ENCODE measurements around the gene PEX5L. TPM values are rescaled to one million over a fixed set of nuclear protein-coding genes. Genes with fewer than 3 reads are reported as not detected.
"Not testable (repeated sequence)": the region's sequence is repeated elsewhere in the genome, so short reads cannot be mapped to it uniquely, and the experiment has no call there.

PEX5L gene
- total RNA-seq, 2 experiments from 2014 or later = not detected

DNA sequence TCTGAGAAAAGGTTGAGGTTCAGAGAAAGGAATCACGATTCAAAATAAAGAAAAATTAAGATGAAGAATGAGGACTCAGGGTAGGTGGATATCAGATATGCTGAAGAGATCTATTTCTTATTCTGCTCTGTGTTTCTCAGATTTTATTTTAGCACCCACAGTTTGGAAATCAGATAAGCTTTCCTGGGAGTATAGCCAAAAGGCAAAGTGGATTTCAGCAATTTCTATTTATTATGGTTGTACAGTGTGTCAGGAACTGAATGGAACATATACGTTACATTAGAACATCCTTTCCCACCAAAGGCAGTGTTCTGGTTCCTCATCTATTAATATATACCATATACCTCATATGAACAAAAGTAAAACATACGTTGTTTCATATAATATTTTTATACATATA, 18.9 kb downstream of the PEX5L start:
- ChIA-PET POLR2A (no interaction called here), CTCF (no interaction called here)

DNA sequence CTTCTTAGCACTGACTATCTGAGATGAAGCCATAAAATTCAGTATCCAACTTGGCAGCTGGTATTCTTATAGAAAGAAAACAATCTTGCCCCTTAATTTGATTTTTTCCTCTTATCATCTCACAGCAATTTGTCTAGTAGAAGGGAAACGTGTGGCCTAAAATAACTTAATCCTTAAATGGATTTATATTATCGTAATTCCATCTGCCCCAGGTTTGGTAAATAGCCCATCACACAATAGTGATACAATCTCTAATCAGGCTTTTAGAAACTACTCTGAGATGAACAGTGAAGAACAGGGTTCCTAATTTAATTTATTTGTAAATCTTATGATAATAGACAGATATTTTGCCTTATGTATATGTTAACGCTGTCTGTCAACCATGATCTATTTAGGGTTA, 24.8 kb downstream of the PEX5L start:
- ChIA-PET POLR2A (no interaction called here), CTCF (no interaction called here)

DNA sequence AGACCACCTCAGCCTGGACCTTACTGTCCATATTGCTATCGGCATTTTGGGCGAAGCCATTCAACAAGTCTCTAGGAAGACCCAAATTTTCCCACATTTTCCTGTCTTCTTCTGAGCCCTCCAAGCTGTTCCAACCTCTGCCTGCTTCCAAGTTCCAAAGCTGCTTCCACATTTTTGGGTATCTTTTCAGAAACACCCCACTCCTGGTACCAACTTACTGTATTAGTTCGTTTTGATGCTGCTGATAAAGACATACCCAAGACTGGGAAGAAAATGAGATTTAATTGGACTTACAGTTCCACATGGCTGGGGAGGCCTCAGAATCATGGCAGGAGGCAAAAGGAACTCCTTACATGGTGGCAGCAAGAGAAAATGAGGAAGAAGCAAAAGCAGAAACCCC, 28.4 kb downstream of the PEX5L start:
- POLR2A ChIA-PET, CTCF ChIA-PET: not testable (repeated sequence)

DNA sequence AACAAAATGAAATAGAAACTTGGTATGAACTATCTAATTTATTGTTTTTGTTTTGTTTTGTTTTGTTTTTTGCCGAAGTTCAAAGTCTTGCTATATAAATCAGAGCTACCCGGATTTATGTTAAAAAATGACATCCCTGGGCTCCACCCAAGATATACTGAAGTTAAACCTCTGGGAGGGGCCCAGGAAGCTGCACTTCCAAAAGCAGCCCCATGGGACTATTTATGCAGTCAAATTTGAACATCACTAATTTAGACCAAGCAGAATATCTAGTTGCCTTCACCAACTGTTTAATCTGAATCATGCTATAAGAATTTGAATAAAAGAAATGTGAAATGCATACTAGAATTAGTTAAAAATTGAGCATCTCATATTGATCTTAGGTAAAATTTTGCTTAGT, 32.2 kb downstream of the PEX5L start:
- ChIA-PET POLR2A (no interaction called here), CTCF (no interaction called here)

DNA sequence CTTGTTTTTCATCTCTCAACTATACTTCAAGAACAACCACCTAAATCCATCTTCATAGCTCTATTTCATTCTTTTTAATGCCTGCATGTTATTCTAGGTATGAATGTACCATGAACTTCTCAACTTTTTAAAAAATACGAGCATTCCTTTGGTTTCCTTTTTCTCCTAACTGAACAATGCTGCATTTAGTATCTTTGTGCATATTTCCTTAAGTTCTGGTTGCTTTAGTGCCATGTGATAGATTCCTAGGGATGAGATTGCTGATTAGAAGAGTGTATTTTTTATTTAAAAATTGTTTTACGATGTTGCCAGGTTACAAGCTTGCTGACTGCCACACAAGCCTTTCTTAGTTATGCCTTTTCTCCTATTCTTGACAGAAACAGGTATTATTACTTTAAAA, 34.7 kb downstream of the PEX5L start:
- ChIA-PET POLR2A (no interaction called here), CTCF (no interaction called here)

DNA sequence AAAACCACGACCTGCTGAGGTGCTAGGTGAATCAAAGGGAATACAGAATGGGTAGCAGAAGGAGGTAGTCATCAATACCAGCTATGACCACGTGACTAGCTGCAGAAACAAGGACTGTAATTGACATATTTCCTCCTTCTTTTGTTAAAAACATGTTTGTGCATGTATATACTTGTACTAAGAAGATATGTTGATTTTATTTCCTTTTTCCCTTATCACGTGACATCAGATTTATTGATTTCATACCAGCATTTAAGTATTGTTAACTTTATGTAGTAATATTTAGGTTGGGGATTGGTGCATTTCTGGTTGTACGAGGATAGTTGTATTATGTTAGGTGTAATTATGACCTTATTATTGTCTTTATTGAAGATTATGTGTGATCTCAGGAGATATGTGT, 36.2 kb downstream of the PEX5L start:
- ChIA-PET CTCF (no interaction called here), POLR2A (no interaction called here)

DNA sequence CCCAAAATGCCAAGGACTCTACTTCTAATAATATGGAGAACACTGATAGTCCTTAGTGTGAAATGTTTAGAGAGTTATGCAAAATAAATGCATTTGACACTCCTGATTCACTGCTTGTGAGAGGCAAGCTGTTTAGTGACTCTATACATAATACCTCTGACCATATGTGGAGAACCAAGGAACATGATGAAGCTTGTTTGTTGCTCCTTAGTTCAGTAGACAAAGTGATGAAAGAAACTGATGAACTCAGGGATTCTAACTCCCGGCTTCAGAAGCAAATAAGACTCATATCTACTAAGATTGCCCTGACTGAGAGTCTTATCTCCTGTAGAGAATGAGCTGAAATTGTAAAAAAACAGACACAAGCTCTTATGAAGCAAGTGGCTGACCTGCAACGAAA, 41.3 kb downstream of the PEX5L start:
- CTCF ChIA-PET = interaction anchor here (0.6 kb wide), 1 partner anchor 12 kb away, joined by 3 read pairs; no protein-coding TSS in a partner anchor
- POLR2A ChIA-PET = no interaction called here

DNA sequence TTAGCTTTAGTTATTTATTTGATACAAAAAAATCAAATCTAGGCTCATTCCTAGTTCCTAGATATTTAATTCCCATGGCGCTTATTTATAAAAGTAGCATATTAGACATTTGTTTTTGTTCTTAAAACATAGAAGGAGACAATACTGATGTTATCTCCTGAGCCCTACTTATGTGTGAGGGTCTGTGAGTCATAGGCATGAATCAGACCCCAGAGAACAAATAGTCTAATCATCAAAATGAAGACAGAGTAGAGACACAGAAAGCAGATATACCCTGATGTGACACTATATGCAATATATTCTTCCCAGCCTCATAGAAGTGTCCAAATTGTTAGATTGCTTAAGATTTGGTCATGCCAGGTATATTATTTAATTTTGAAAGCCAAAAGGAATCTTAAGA, 44.9 kb downstream of the PEX5L start:
- CTCF ChIA-PET = no interaction called here
- POLR2A ChIA-PET = no interaction called here

DNA sequence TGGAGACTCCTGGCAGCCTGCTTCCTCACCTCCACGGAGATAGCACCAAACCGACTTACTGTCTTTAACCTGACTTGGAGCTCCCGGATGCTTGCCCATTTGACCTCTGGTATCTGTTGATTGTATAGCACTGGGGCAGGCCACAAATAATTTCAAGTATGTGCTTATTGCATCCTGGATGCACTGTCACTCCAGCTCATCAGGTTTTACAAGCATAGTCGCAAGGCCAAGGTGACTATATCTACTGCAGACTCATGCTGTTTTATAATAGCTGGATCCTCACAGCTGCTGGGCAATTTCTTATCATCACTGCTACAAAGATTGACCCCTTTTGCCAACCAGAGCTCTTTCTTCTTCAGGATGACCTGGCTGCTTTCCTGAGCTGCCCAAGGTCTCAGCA, 45.6 kb downstream of the PEX5L start:
- ChIA-PET CTCF (no interaction called here), POLR2A (interaction anchor here (0.6 kb wide), 1 partner anchor 342 kb away, joined by 8 read pairs; no protein-coding TSS in a partner anchor)

DNA sequence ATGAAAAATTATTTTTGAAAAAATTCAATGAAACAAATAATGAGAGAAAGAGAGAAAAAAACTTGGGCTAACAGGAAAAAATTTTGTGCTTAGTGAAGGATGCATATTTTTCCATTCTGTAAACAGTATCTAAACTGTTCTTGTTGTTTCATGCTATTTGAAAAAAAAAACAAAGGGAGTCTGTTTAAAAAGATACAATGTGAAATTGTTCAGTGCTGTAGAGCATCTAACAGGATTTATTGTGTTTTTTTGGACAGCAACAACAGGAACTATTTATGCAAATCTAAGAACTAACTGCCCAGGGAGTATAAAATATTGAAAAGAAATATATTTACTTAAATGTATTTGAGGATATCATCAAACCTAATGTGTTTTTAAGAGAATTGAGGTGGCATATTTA, 55.1 kb downstream of the PEX5L start:
- POLR2A ChIA-PET = no interaction called here
- CTCF ChIA-PET = no interaction called here

DNA sequence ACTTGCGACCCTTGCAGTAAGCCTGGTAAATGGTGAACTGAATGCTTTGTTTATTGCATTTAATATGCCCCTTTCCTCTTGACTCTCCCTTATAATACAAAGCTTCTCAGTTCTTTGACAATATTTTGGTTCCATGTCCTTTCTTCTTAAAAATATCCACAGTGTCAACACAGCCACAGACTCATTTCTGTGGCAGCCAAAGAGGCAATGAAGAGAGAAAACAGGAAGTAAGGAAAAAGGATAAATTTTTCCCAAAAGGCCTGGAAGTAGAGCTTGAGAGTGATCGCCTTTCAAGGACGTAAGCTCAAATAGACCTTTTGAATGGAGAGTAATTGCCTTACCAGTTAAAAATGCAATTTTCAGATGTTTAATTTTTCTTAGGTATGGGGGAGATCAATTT, 59.4 kb downstream of the PEX5L start:
- CTCF ChIA-PET = no interaction called here
- POLR2A ChIA-PET = no interaction called here

DNA sequence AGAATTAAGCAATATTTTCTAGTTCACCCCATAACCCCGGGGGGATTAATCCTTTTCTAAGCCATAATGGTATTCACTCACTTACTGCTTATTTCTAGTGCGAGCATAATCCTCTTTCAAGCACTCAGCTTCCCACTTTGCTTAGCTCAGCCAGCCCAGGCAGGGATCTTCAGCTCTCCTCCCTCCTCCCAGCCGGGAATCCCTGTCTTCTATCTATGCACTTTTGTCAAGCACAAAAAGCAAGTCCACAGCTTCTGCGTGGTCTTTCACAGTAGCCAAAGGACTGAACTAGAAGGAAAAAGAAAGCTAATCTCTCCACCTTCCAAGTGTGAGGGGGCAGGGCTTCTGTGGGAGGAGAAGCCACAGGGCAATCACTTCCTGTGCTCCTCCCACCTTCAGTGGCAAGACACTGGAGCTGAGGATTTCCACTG, 62.8 kb downstream of the PEX5L start:
- CTCF ChIA-PET = no interaction called here
- POLR2A ChIA-PET = no interaction called here

DNA sequence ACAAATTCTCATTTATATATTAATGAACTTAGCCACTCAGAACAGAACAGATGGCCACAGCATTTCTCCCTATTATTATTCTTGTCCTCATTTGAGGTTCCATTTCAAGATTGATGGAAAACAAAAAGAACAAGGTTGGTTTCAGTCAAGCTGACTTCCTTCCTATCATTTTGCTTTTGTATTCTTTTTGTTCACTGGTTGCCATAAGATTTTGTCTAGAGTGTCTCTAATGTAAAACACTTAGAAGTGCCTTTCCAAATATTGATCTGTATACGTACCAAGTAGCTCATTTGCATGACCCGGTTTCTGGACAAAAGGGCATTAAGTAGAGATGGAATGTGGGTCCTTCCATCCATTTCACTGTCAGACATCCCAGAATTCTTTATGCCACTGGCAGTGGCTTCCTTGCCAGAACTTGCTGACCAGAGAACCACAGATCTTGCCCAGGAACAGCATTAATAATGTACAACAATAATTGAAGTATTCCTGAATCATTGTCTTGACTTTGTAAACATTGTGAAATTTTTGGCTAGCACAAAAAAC, 63.8 kb downstream of the PEX5L start:
- ChIA-PET POLR2A (no interaction called here), CTCF (no interaction called here)

DNA sequence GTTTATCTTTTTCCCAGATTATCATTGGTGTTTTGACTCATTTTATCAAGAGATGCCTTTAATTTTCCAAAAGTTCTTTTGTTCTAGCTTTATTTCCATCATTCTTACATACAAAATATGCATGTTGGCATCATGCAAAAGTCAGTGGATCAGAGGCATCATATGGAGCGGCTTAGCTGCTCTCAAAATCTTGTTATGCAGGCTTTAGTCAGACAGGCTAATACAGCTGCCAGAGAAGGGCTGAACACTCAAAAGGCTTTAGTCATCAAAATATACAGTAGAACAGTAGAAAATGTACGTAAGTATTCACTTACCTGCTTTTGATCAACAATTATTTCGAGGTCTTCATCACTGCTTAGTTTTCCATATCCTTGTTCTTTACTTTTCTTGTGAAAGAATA, 65.5 kb downstream of the PEX5L start:
- ChIA-PET CTCF (no interaction called here), POLR2A (no interaction called here)

DNA sequence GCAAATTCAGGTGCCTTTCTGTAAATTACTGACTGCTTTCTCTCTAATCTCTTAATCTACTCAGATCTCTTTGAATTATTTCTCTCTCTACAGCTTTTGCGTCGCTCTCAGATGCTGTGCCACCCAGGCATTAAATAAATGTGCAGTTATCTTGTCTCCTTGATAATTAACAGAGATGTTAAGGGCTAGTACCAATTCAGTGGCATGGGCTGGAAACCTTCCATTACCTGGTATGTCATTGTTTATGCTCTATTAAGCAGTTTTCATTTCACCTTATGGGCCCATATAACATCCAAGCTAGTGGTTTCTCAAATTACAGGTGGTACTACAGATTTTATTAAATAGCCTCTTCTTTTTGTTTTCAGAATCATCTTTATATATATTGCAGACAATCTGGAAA, 66.0 kb downstream of the PEX5L start:
- POLR2A ChIA-PET = no interaction called here
- CTCF ChIA-PET = no interaction called here

DNA sequence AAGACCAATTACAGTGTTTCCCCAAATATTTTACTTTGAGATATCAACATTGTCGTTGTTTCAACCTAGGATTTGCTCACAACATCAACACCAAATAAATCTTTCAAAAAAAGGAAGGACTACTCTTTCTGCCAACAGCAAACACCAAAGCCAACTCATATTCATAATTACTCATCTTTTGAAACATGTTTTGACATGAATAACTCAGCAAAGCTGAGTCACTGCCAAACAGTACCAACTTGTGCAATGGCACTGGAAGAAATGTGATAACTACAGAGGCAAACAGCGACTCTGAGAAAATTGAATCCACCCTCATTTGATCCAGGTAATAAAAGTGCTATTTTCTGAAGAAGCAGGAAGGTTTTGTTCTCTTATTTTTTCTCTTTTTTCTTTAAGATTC, 67.2 kb downstream of the PEX5L start:
- CTCF ChIA-PET = no interaction called here
- POLR2A ChIA-PET = no interaction called here

DNA sequence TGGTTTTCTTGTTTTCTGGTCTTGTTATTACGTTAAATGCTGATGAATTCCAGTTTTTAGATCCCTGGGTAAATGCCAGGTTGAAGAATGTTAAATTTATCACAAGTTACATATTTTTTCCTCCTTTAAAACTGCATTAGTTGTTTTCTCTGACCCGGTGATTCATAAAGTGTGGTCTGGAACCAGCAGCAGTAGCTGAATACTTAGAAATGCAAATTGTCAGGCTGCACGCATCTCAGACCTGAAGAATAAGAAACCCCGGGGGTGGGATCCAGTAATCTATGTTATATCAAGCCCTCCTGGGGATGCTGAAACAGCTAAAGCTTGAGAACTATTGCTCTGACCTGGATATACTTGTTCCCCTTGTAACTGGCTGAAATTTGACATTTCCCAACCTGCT, 69.1 kb downstream of the PEX5L start:
- ChIA-PET CTCF (interaction anchor here (0.8 kb wide), 1 partner anchor 8 kb away, joined by 3 read pairs; no protein-coding TSS in a partner anchor), POLR2A (no interaction called here)

DNA sequence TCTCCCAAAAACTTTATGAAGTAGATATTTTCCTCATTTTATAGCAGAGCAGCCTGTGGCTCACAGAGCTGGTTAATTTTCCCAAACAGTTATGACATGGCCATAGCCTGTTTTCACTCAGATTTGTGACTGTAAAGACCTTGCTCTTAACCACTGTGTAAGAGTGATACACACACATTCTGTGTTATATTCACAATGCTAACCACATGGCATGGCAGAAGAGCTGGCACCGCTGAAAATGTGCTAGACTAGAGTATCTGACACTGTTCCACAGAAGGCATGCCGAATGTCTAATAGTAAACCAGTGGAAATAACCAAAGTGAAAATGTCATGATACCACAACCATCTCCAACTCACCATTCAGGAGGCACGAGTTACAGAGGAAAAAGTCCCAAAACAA, 71.8 kb downstream of the PEX5L start:
- POLR2A ChIA-PET = no interaction called here
- CTCF ChIA-PET = no interaction called here

DNA sequence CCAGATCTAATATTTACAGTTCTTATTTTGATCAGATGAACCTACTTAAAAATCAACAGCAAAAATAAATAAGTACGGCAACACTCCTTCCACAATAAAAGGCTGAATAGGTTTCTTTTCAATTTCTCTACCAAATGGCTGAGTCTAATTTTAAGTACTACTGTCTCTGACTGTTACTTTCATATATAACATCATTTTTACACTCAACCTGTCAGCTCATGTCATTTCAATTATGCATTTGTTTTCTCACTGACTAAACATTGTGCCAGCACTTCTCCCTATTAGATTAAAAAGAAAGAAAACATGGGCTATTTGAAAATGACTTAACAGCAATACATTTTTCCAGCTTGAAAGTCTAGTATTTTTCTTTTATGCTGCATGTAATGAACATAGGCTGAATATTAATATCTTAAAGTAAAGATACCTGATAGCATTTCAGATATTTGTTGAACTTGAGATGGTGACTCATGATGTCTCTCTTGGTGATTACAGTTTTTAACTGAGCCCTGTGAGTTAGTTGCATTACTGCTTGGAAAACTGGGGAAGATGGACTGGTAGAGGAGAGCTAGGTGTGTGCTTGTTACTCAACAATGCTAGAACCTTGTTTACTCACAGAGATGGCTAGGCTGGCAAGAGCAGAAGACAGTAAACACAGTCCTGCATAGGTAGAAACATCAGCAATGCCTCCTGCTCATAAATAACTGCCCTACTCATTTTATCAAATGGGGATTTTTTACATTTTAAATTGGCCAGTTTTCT, 73.9 kb downstream of the PEX5L start:
- POLR2A ChIA-PET = no interaction called here
- CTCF ChIA-PET = no interaction called here

DNA sequence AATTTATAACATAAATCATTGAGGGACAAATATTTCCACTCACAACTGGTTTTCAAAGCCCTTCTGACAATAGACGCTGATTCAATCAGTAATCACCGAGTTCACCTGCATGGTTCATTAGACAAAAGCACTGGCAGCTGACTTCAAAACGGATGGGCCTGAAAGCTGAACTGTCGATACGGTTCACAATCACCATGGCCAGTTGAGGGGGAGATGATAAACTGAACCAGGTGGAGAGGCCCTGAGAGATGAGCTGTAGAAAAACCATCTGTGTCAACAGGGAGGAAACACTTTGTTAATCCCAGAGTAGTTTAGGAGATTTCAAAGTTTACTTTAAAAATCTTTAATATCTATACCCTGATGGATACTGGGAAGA, 75.0 kb downstream of the PEX5L start:
- ChIA-PET CTCF (no interaction called here), POLR2A (no interaction called here)

DNA sequence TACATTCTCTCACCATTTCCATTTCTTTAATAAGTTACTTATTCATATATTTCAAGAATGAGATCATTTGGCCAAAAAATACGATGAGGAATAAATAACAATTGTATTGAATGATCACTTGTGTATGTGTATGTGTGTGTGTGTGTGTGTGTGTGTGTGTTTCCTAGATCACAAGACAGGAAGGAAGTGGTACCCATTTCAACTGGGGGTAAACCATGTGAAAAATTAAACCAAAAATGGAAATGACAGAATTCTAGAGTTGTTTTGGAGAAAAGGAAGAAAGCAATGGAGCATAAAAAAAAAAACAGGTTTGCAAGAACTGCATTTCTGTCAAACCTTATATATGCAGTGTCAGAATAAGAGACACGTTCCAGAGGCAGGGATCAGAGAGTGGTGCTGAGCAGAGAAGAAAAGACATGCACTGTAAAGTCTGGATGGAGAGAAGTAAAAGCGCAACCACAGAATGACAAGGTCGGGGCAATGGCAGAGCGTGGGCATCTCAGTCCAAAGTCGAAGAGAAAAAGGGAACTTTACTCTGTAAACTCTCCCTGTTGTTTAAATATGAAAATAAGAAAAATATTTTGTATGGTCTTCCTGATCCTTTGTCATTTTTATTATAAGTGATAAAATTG, 75.5 kb downstream of the PEX5L start:
- POLR2A ChIA-PET = no interaction called here
- CTCF ChIA-PET = no interaction called here

DNA sequence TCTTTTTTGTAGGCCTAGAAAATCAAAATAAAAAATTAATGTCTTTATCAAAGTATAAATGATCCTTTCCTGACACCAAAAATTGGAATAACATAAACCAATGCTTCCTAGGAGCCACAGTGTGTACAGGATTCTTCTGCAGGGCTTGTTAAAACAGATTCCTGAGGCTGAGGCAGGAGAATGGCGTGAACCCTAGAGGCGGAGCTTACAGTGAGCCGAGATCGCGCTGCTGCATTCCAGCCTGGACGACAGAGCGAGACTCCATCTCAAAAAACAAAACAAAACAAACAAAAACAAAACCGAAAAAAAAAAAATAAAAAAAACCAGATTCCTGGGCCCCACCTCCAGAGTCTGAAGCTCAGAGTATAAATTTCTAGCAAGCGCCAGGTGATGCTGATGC, 78.0 kb downstream of the PEX5L start:
- CTCF ChIA-PET = no interaction called here
- POLR2A ChIA-PET = no interaction called here

Measured in activated CD8-positive, alpha-beta memory T cell treated with anti-CD3 and anti-CD28 coated beads for 36 hours (primary cell).